ENCODE results near the gene PAX4.

PAX4 gene

GRCh38 chr7:127628445-127628844, 10.5 kb upstream of the PAX4 start:
- no peak for DNase-seq

- no peak for DNase-seq
These were observed 7.4 kb upstream of the PAX4 start for GRCh38 chr7:127625331-127625730.

GRCh38 chr7:127620406-127621233, 2.7 kb upstream of the PAX4 start:
- no peak for DNase-seq

- no peak for DNase-seq
These were observed 1.9 kb upstream of the PAX4 start for GRCh38 chr7:127619681-127620405.

- no peak for DNase-seq
These were observed 833 bp upstream of the PAX4 start for GRCh38 chr7:127618775-127619174.

GRCh38 chr7:127616724-127617123, 1.2 kb downstream of the PAX4 start:
- no peak for DNase-seq

GRCh38 chr7:127612263-127612662, 5.7 kb downstream of the PAX4 start:
- no peak for DNase-seq

- DNase-seq = no peak
These were observed 8.6 kb downstream of the PAX4 start for GRCh38 chr7:127609297-127609696.

- no peak for DNase-seq
These were observed 9.5 kb downstream of the PAX4 start for GRCh38 chr7:127608446-127608845.

GRCh38 chr7:127600885-127601284, 17.1 kb downstream of the PAX4 start:
- DNase-seq = no peak

GRCh38 chr7:127598318-127598717, 19.6 kb downstream of the PAX4 start:
- DNase-seq = no peak

- DNase-seq = no peak
These were observed 22.2 kb downstream of the PAX4 start for GRCh38 chr7:127595737-127596136.

GRCh38 chr7:127594490-127594889, 23.5 kb downstream of the PAX4 start:
- DNase-seq = peak; percentile 41

GRCh38 chr7:127592550-127592949, 25.4 kb downstream of the PAX4 start:
- no peak for DNase-seq

- no peak for DNase-seq
These were observed 26.4 kb downstream of the PAX4 start for GRCh38 chr7:127591591-127591990.

- DNase-seq = no peak
These were observed 26.8 kb downstream of the PAX4 start for GRCh38 chr7:127591189-127591588.

GRCh38 chr7:127589896-127590295, 28.0 kb downstream of the PAX4 start:
- DNase-seq = no peak

GRCh38 chr7:127588697-127589482, 29.1 kb downstream of the PAX4 start:
- peak; percentile 60 for DNase-seq

GRCh38 chr7:127588019-127588696, 29.8 kb downstream of the PAX4 start, which contains the start of gene ARF5:
Gene ARF5, plus strand, starts transcription at chr7:127588411. Its CDS starts 88 bp downstream, at chr7:127588499.
- DNase-seq = peak; percentile 92

GRCh38 chr7:127587663-127588018, 30.3 kb downstream of the PAX4 start:
- no peak for DNase-seq

GRCh38 chr7:127586346-127586745, 31.6 kb downstream of the PAX4 start:
- no peak for DNase-seq

GRCh38 chr7:127585044-127585953, 32.6 kb downstream of the PAX4 start, which contains the start of gene GCC1:
Gene GCC1, minus strand, starts transcription at chr7:127585596. Its CDS starts 414 bp downstream, at chr7:127585182.
- DNase-seq = peak; percentile 95

Measured in midbrain (tissue), 1 donor.